ENCODE data around the gene VWA5B1.

The VWA5B1 gene

DNA sequence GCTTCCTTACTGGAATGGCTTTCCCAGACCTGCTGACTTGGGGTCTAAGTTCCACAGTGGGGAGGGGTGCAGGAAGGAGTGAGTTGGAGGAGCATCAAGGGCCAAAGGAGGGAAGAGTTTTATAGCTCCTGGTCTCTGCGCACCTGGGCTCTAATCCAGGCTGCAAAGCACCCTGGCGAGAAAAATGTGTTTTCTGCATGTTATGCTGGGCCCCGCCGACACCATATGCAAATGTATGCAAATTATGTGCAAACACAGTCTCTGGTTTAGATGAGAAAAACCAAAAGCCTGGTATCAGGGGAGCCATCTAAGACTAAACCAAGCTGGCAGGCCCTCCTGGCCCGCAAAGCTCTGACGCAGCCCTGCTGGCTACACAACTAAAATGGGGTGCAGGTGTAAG is 95.0 kb downstream of the VWA5B1 start:
- in situ Hi-C loops (cut with MboI; ENCODE audit: low sequenced_read_pairs): no loop called here

DNA sequence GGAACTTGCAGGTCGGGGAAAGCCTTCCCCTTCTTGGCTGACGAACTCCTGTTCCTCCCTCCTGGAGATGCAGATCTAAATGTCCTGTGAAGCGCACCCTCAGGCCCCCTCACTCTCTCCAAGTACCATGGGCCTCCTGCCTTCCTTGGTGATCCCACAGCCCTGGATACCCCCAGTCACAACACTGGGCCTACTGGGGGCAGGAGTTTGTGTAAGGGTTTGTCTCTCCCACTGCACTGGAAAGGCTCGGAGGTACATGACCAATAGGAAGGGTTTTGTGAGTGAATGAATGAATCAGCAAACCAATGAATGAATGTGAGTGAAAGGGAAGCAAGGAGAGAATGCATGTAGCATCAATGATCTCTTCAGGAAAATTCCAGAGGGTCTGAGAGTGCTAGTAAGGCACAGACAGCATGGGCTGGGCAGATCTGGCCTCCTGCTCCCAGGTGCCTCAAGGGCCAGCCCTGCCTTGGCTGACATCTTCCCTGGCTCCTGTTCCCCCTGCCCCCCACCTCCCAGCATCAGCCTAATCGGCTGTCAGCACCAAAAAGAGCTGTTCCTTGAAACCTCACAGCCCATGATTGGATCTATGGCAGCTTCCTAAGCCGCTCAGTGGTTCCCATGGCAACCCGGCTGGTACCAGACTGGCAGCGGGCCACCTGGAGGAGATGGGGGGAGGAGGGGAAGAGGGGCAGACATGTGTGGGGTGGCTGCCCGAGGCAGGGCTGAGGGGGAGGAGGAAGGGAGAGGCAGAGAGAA is 95.8 kb downstream of the VWA5B1 start:
- in situ Hi-C loops (cut with MboI; ENCODE audit: low sequenced_read_pairs): no loop called here

DNA sequence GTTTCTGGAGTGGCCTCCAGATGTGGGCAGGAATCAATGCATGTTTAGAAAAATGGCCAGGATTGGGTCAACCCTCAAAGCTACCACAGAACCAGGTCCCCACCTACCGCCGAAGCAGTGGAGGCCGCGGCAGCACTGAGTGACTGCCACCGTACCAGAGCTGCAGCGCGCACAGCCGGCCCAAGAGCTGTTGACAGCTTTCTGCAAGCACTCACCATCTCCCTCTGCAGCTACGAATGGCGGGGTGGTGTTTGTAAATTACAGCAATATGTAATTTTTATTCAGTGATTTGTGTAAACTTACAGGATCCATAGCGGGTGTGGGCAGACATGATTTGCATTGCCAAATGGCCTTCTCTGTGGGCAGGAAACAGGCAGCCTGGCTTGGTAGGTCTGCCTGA is 98.9 kb downstream of the VWA5B1 start:
- in situ Hi-C loops (cut with MboI; ENCODE audit: low sequenced_read_pairs): no loop called here

DNA sequence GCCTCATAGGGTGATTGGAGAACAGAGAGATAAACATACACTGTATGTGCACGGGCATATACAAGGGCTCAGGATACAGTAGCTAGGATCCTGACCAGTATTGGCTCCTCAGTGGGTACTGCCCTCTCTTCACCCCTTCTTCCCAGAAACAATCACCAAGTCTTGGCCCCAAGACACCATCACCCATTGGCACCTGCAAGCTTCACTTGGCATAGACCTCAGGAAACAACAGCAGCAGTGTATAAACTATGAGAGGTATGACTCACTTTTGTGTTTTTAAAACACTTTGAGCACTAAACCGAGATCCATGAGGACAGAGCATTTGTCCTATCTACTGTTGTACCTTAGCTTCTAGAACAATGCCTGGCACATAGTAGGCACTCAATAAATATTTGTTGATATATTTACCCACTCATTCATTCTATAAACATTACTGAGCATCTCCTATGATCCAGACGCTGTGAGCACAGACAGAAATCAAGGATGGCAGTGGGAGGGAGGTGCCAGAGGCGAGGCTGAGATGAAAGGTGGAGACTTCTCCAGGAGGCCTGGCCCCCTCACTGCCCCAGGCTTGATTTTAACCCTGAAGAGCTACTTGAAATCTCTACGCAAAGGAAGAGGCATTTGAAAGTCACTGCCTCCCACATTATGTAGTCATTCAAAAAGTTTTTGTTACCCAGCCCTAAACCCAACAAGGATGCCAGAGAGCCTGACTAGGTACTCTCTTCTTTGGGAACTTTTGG is 100.1 kb downstream of the VWA5B1 start:
- in situ Hi-C loops (cut with MboI; ENCODE audit: low sequenced_read_pairs): no loop called here

DNA sequence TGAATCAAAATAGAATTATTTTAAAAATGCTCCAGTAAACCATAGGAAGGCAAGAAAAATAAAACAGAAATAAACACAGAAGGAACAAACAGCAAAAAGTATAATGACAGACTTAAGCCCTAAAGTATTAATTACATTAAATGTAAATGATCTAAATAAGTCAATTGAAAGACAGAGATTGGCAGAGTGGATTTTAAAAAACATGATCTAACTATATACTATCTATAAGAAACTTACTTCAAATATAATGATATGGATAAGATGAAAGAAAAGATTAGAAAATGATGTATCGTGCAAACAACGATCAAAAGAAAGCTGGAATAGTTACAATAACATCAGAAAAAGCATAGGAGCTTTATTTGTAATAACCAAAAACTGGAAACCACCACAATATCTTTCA is 104.6 kb downstream of the VWA5B1 start:
- in situ Hi-C loops (cut with MboI; ENCODE audit: low sequenced_read_pairs): no loop called here

DNA sequence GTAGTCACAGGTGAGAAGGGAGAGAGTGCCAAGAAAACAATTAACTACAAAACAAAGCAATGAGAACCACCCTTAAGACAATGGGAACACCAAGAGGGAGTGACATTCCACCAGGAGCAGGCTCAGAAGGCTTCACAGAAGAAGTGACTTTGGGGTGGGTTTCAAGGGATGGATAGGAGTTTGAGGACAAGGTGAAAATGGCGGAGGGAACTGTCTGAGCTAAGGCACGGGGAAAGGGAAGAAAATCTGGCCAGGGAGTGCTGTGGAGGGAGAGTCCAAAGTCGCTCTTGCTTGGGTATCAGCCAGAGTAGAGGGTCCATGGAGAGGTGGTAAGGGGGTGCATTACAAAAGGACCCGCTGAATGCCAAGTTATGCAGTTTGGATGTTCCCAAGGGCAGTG is 108.1 kb downstream of the VWA5B1 start:
- in situ Hi-C loops (cut with MboI; ENCODE audit: low sequenced_read_pairs): no loop called here

DNA sequence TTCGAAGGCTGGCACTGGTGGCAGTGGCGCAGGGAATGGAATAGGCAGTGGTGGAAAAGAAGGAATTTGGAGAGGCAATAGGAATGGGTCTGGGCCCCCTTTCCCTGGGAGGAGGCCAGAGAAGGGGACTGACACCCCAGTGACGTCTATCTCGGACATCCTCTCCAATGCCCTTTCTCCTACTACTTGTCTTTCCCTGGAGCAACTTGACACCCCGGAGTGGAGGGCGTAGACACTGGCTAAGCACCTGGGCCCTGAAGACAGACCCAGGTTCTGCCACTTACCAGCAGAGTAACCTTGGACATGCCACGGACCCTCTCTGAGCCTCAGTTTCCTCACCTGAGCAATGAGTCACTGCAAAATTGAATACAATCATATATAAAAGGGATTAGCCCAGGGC is 108.5 kb downstream of the VWA5B1 start:
- in situ Hi-C loops (cut with MboI; ENCODE audit: low sequenced_read_pairs): no loop called here

DNA sequence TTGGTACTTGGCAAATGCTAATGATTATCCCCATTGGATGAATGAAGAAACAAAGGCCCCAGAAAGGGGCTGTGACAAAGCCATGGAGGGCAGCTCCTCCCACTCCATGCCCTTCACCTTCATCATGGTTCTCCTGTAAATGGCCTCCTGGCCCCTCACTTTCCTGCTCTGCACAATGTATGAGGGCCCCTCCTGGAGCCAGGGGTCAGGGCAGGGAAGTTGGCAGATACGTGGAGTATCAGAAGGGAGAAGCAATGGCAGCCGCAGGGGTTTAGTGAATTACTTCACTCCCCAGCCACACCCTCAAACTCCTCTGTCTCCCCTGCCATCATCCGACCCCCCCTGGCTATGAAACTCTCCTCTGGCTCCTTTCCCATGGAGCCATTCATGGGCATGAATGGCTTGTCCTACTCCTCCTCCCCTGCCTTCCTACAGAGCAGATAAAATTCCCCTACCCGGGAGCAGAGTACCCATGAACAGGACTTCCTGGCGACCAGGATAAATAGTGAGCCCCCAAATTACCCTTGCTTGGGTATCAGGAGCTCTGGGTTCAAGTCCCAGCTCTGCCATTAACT is 109.0 kb downstream of the VWA5B1 start:
- in situ Hi-C loops (cut with MboI; ENCODE audit: low sequenced_read_pairs): no loop called here

DNA sequence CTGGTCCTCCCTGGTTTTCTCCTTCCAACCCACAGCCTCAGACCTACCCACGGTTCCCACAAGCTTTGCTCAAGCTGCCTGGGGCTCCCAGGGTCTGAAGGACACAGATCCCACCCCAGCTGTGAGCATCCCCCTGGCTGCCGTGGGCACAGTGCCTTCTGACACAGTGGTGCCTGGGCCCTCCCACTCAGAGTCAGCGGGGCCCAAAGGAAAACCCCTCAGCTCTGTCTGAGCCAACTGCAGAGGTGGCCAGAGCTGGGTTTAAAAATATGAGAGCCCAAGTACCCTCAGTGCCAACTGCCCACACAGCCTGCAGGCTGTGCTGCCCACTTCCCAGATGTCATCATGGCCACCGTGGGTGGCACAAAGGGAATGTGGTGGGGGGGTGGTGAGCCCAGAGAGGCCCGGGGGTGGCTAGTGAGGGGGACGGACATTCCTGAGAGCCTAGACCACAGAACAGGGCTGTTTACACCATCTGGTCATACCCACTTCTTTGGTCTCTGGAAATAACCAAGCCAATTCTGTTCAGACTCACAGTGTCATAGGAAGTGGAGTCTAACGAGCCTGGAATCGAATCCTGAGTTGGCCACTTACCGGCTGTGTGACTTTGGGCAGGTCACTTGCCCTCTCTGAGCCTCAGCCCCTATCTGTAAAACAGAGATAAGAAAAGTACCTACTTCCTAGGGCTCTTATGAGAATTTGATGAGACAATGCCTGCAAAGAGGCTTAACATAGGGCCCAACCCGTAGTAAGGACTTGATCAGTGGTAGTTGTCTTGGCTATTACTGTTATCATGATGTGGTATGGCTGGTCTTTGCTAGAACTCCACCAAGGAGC is 109.9 kb downstream of the VWA5B1 start:
- in situ Hi-C loops (cut with MboI; ENCODE audit: low sequenced_read_pairs): no loop called here

DNA sequence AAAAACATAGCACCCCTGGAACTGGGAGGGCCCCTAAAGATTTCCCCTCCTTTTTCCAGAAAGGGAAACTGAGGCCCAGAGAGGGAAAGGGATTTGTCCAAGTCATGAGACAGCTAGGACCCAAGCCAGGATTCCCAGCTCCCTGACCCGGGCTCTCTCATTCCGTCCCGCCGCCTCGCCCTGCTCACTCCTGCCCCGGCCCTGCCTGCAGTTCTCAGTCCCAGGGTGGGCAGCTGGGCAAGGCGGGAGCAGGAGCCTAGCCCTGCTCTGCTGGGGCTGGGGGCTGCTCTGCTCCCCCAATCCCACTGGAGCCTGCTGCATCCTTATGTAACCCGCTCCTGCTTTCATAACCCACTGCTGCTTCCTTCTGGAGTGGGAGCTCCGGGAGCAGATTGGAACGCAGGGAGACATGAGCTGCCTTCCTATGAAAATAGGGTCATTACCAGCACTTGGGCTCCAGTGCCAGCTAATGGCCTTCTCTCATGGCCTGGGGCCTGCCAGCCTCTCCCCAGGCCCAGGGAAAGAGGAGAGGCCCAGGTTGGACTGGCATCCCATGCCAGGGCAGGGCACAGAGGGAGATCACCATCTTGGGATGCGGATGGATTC is 110.8 kb downstream of the VWA5B1 start:
- in situ Hi-C loops (cut with MboI; ENCODE audit: low sequenced_read_pairs): no loop called here

DNA sequence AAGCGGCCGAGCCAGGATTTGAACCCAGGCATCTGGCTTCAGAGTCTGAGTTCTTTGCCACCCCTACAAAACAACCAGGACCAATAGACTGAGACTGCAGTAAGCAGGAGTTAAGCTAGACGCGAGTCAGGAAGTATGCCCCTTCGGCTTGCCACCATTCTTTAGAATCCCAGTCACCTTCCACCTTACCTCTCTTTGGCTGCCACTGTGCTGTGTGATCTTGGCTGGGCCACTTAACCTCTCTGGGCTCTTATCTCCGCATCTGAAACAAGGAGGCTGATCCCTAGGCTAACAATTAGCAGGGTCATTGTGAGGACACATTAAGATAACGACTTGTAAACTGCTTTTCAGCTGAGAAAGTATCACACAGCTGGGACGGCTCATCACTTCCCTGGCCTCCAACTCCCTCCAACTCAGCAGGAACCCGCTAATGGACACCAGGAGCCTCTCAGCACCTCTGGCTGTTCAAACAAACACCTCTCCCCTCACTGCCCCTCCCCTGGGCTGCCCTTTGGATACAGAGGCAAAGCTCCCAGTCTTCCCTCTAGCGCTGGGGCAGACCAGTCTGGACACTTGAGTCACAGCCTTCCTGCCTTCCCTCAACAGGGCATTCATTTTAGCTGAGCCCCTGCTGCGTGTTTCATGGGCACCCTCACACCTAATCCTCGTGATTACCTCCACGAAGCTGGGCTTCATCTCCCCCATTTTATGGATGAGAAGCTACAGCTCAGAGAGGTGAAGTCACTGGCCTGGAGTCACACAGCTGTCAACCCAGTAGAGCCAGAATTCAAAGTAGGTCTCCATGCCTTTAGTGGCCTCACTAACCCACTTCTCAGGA is 112.1 kb downstream of the VWA5B1 start:
- in situ Hi-C loops (cut with MboI; ENCODE audit: low sequenced_read_pairs): no loop called here

DNA sequence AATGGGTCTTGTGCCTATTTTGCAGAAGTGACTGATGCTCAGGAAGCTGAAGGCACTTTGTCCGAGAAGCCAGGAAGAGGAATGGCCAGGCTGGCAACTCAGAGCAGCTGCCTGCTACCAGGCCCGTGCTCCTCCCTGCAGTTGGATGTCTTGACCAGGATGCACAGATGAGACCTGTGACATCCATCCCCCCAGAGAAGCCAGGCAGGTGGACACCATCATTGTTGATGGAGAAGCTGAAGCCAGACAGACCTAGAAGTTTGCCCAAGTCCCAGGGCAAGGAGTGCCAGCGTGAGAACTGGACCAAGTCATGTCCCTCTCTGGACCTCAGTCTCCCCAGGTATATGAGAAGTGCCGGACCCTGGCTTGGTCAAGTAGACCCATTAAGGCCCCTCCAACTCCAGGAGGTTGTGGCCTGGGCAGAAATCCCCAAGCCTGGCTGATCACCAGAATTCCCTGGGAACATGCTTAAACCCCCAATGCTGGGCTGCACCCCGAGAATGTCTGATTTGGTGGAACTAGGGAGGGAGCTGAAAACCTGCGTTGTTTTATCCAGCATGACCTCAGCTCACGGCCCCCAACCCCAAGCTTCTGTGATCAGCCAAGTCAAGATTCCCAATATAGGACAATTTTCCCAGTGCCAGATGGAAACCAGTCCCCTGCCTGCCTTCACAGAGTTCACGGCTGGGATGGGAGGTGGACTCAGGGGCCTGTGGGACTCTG is 112.9 kb downstream of the VWA5B1 start:
- in situ Hi-C loops (cut with MboI; ENCODE audit: low sequenced_read_pairs): no loop called here

DNA sequence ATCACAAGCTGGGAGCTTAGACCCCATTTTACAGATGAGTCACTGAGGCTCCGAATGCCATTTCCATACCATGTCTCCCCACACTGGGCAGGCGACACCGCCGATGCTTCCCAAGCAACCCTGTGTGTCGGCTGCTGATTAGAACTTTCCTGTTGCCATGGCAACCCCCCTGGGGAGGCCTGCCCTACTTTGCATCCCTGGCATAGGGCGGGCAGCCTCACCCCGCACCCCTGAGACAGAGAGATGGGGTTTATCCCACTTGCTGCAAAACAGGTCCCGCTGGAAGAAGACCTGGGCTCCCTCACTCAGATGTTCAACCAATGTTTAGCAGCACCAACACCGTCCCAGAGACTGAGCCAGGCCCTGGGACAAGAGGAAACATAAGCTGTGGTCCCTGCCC is 113.8 kb downstream of the VWA5B1 start:
- in situ Hi-C loops (cut with MboI; ENCODE audit: low sequenced_read_pairs): no loop called here

Measured in HL-60/S4 treated with retinoic acid at 250 ng/mL for 4 days and 3 days (cell line).